ENCODE measurements around the gene ARL5B.
"Not testable (repeated sequence)": the region's sequence is repeated elsewhere in the genome, so short reads cannot be mapped to it uniquely, and the experiment has no call there.

- TF ChIP-seq EP300, POLR2A (IDR thresholded peaks at IDR 0.05): not testable (repeated sequence)
Observed at GRCh38 chr10:18623671-18624070, 35.6 kb upstream of the ARL5B start.

Data from stomach (tissue), 4 donors.